GM21515 (cell line): Measurements from ENCODE around the gene CTBP2.
"Not testable (repeated sequence)": the region's sequence is repeated elsewhere in the genome, so short reads cannot be mapped to it uniquely, and the experiment has no call there.

Experiments
- ATAC-seq: cut with Tn5 transposase; IDR thresholded peaks from one replicate; pipeline ENCODE4 v1.9.1; 2021; ENCODE audit not compliant: unreplicated experiment

The CTBP2 gene

GRCh38 chr10:125089469-125089868 lies 70.9 kb downstream of the CTBP2 start:
- ATAC-seq: no peak

GRCh38 chr10:125087897-125088215 lies 72.5 kb downstream of the CTBP2 start:
- ATAC-seq: no peak

GRCh38 chr10:125087191-125087896 lies 73.0 kb downstream of the CTBP2 start:
- ATAC-seq: no peak

- ATAC-seq: no peak
Observed at GRCh38 chr10:125086691-125087090, 73.7 kb downstream of the CTBP2 start.

GRCh38 chr10:125085258-125086054 lies 74.9 kb downstream of the CTBP2 start:
- no peak for ATAC-seq

GRCh38 chr10:125084614-125085257 lies 75.6 kb downstream of the CTBP2 start:
- no peak for ATAC-seq

GRCh38 chr10:125084191-125084613 lies 76.2 kb downstream of the CTBP2 start:
- no peak for ATAC-seq

GRCh38 chr10:125083576-125083920 lies 76.8 kb downstream of the CTBP2 start:
- no peak for ATAC-seq

- ATAC-seq: no peak
Observed at GRCh38 chr10:125082881-125083575, 77.3 kb downstream of the CTBP2 start.

- not testable (repeated sequence) for ATAC-seq
Observed at GRCh38 chr10:125082471-125082870, 77.9 kb downstream of the CTBP2 start.

- ATAC-seq: no peak
Observed at GRCh38 chr10:125081931-125082330, 78.4 kb downstream of the CTBP2 start.

- no peak for ATAC-seq
Observed at GRCh38 chr10:125080984-125081383, 79.4 kb downstream of the CTBP2 start.

- ATAC-seq: no peak
Observed at GRCh38 chr10:125080296-125080695, 80.1 kb downstream of the CTBP2 start.

GRCh38 chr10:125079091-125079600 lies 81.2 kb downstream of the CTBP2 start:
- ATAC-seq: no peak

- no peak for ATAC-seq
Observed at GRCh38 chr10:125076891-125077541, 83.3 kb downstream of the CTBP2 start.

- no peak for ATAC-seq
Observed at GRCh38 chr10:125076121-125076825, 84.1 kb downstream of the CTBP2 start.

GRCh38 chr10:125073996-125074395 lies 86.4 kb downstream of the CTBP2 start:
- ATAC-seq: no peak

- ATAC-seq: no peak
Observed at GRCh38 chr10:125072794-125073193, 87.6 kb downstream of the CTBP2 start.

- no peak for ATAC-seq
Observed at GRCh38 chr10:125071008-125071407, 89.4 kb downstream of the CTBP2 start.

- ATAC-seq: no peak
Observed at GRCh38 chr10:125068406-125068805, 92.0 kb downstream of the CTBP2 start.
